Measurements from ENCODE around the gene TREX2.

The TREX2 gene

GRCh38 chrX:153460826-153461225 is 15.0 kb upstream of the TREX2 start:
- Histone ChIP-seq H3K9me3 (ENCODE audit: control insufficient read depth, insufficient read depth, low read length) (no peaks in the 10 kb centered on the region), H3K36me3 (ENCODE audit: control insufficient read depth, insufficient read depth, low read length) (peaks cover 20% of the 10 kb centered on the region)

GRCh38 chrX:153459986-153460385 is 14.1 kb upstream of the TREX2 start:
- Histone ChIP-seq H3K4me1 (ENCODE audit: control insufficient read depth, insufficient read depth, low read length) (no peaks in the 10 kb centered on the region), H3K27me3 (ENCODE audit: control insufficient read depth, insufficient read depth, low read length) (no peaks in the 10 kb centered on the region), H3K36me3 (ENCODE audit: control insufficient read depth, insufficient read depth, low read length) (peaks cover 20% of the 10 kb centered on the region), H3K9ac (ENCODE audit: low read depth, low read length) (no peak overlapping the region), H3K9me3 (ENCODE audit: control insufficient read depth, insufficient read depth, low read length) (no peaks in the 10 kb centered on the region), H3K4me3 (ENCODE audit: low read depth, low read length) (no peak overlapping the region)

More at GRCh38 chrX:153460826-153461225, 15.0 kb upstream of the TREX2 start:
- H3K4me3 ChIP-seq (ENCODE audit: low read depth, low read length): no peak overlapping the region
- no peaks in the 10 kb centered on the region for H3K27me3 ChIP-seq (ENCODE audit: control insufficient read depth, insufficient read depth, low read length)
- H3K9ac ChIP-seq (ENCODE audit: low read depth, low read length): no peak overlapping the region
- no peaks in the 10 kb centered on the region for H3K4me1 ChIP-seq (ENCODE audit: control insufficient read depth, insufficient read depth, low read length)

- Histone ChIP-seq H3K4me3 (ENCODE audit: low read depth, low read length) (no peak overlapping the region), H3K36me3 (ENCODE audit: control insufficient read depth, insufficient read depth, low read length) (peaks cover 17% of the 10 kb centered on the region), H3K9me3 (ENCODE audit: control insufficient read depth, insufficient read depth, low read length) (no peaks in the 10 kb centered on the region), H3K9ac (ENCODE audit: low read depth, low read length) (no peak overlapping the region), H3K27me3 (ENCODE audit: control insufficient read depth, insufficient read depth, low read length) (no peaks in the 10 kb centered on the region), H3K4me1 (ENCODE audit: control insufficient read depth, insufficient read depth, low read length) (no peaks in the 10 kb centered on the region)
These were observed 12.6 kb upstream of the TREX2 start for GRCh38 chrX:153458476-153458875.

GRCh38 chrX:153457827-153458466 is 12.1 kb upstream of the TREX2 start:
- no peaks in the 10 kb centered on the region for H3K27me3 ChIP-seq (ENCODE audit: control insufficient read depth, insufficient read depth, low read length)
- peaks cover 13% of the 10 kb centered on the region for H3K36me3 ChIP-seq (ENCODE audit: control insufficient read depth, insufficient read depth, low read length)
- H3K4me1 ChIP-seq (ENCODE audit: control insufficient read depth, insufficient read depth, low read length): no peaks in the 10 kb centered on the region
- no peaks in the 10 kb centered on the region for H3K9me3 ChIP-seq (ENCODE audit: control insufficient read depth, insufficient read depth, low read length)
- H3K4me3 ChIP-seq (ENCODE audit: low read depth, low read length): no peak overlapping the region
- no peak overlapping the region for H3K9ac ChIP-seq (ENCODE audit: low read depth, low read length)

- Histone ChIP-seq H3K4me3 (ENCODE audit: low read depth, low read length) (no peak overlapping the region), H3K27me3 (ENCODE audit: control insufficient read depth, insufficient read depth, low read length) (no peaks in the 10 kb centered on the region), H3K9ac (ENCODE audit: low read depth, low read length) (no peak overlapping the region), H3K36me3 (ENCODE audit: control insufficient read depth, insufficient read depth, low read length) (peaks cover 8% of the 10 kb centered on the region), H3K9me3 (ENCODE audit: control insufficient read depth, insufficient read depth, low read length) (no peaks in the 10 kb centered on the region), H3K4me1 (ENCODE audit: control insufficient read depth, insufficient read depth, low read length) (no peaks in the 10 kb centered on the region)
These were observed 11.4 kb upstream of the TREX2 start for GRCh38 chrX:153457136-153457825.

- no peaks in the 10 kb centered on the region for H3K4me1 ChIP-seq (ENCODE audit: control insufficient read depth, insufficient read depth, low read length)
- H3K4me3 ChIP-seq (ENCODE audit: low read depth, low read length): no peak overlapping the region
- peaks cover 6% of the 10 kb centered on the region for H3K36me3 ChIP-seq (ENCODE audit: control insufficient read depth, insufficient read depth, low read length)
- no peaks in the 10 kb centered on the region for H3K9me3 ChIP-seq (ENCODE audit: control insufficient read depth, insufficient read depth, low read length)
- no peak overlapping the region for H3K9ac ChIP-seq (ENCODE audit: low read depth, low read length)
- H3K27me3 ChIP-seq (ENCODE audit: control insufficient read depth, insufficient read depth, low read length): no peaks in the 10 kb centered on the region
These were observed 10.8 kb upstream of the TREX2 start for GRCh38 chrX:153456704-153457103.

- Histone ChIP-seq H3K27me3 (ENCODE audit: control insufficient read depth, insufficient read depth, low read length) (no peaks in the 10 kb centered on the region), H3K9ac (ENCODE audit: low read depth, low read length) (no peak overlapping the region), H3K4me1 (ENCODE audit: control insufficient read depth, insufficient read depth, low read length) (no peaks in the 10 kb centered on the region), H3K4me3 (ENCODE audit: low read depth, low read length) (no peak overlapping the region), H3K9me3 (ENCODE audit: control insufficient read depth, insufficient read depth, low read length) (no peaks in the 10 kb centered on the region), H3K36me3 (ENCODE audit: control insufficient read depth, insufficient read depth, low read length) (peaks cover 6% of the 10 kb centered on the region)
These were observed 10.3 kb upstream of the TREX2 start for GRCh38 chrX:153456161-153456560.

GRCh38 chrX:153455571-153455970 is 9.7 kb upstream of the TREX2 start:
- H3K9me3 ChIP-seq (ENCODE audit: control insufficient read depth, insufficient read depth, low read length): no peaks in the 10 kb centered on the region
- H3K36me3 ChIP-seq (ENCODE audit: control insufficient read depth, insufficient read depth, low read length): peaks cover 6% of the 10 kb centered on the region

GRCh38 chrX:153454901-153455550 is 9.2 kb upstream of the TREX2 start:
- Histone ChIP-seq H3K27me3 (ENCODE audit: control insufficient read depth, insufficient read depth, low read length) (no peaks in the 10 kb centered on the region), H3K9me3 (ENCODE audit: control insufficient read depth, insufficient read depth, low read length) (no peaks in the 10 kb centered on the region), H3K36me3 (ENCODE audit: control insufficient read depth, insufficient read depth, low read length) (peaks cover 6% of the 10 kb centered on the region), H3K9ac (ENCODE audit: low read depth, low read length) (no peak overlapping the region), H3K4me3 (ENCODE audit: low read depth, low read length) (no peak overlapping the region), H3K4me1 (ENCODE audit: control insufficient read depth, insufficient read depth, low read length) (no peaks in the 10 kb centered on the region)

More at GRCh38 chrX:153455571-153455970, 9.7 kb upstream of the TREX2 start:
- Histone ChIP-seq H3K9ac (ENCODE audit: low read depth, low read length) (no peak overlapping the region), H3K27me3 (ENCODE audit: control insufficient read depth, insufficient read depth, low read length) (no peaks in the 10 kb centered on the region), H3K4me1 (ENCODE audit: control insufficient read depth, insufficient read depth, low read length) (no peaks in the 10 kb centered on the region), H3K4me3 (ENCODE audit: low read depth, low read length) (no peak overlapping the region)

- no peaks in the 10 kb centered on the region for H3K4me1 ChIP-seq (ENCODE audit: control insufficient read depth, insufficient read depth, low read length)
- H3K9ac ChIP-seq (ENCODE audit: low read depth, low read length): no peak overlapping the region
- no peak overlapping the region for H3K4me3 ChIP-seq (ENCODE audit: low read depth, low read length)
- H3K9me3 ChIP-seq (ENCODE audit: control insufficient read depth, insufficient read depth, low read length): peaks cover 4% of the 10 kb centered on the region
- H3K27me3 ChIP-seq (ENCODE audit: control insufficient read depth, insufficient read depth, low read length): no peaks in the 10 kb centered on the region
- no peaks in the 10 kb centered on the region for H3K36me3 ChIP-seq (ENCODE audit: control insufficient read depth, insufficient read depth, low read length)
These were observed 5.1 kb upstream of the TREX2 start for GRCh38 chrX:153450949-153451277.

GRCh38 chrX:153450114-153450948 is 4.5 kb upstream of the TREX2 start:
- no peaks in the 10 kb centered on the region for H3K27me3 ChIP-seq (ENCODE audit: control insufficient read depth, insufficient read depth, low read length)
- no peak overlapping the region for H3K9ac ChIP-seq (ENCODE audit: low read depth, low read length)
- no peak overlapping the region for H3K4me3 ChIP-seq (ENCODE audit: low read depth, low read length)
- H3K4me1 ChIP-seq (ENCODE audit: control insufficient read depth, insufficient read depth, low read length): no peaks in the 10 kb centered on the region
- H3K9me3 ChIP-seq (ENCODE audit: control insufficient read depth, insufficient read depth, low read length): peaks cover 4% of the 10 kb centered on the region
- H3K36me3 ChIP-seq (ENCODE audit: control insufficient read depth, insufficient read depth, low read length): no peaks in the 10 kb centered on the region
